ENCODE data around the gene SCN7A.
A peak's percentile ranks its signal among the peaks of the same experiment; 100 is the strongest.
"Not testable (repeated sequence)": the region's sequence is repeated elsewhere in the genome, so short reads cannot be mapped to it uniquely, and the experiment has no call there.

Gene SCN7A

DNA sequence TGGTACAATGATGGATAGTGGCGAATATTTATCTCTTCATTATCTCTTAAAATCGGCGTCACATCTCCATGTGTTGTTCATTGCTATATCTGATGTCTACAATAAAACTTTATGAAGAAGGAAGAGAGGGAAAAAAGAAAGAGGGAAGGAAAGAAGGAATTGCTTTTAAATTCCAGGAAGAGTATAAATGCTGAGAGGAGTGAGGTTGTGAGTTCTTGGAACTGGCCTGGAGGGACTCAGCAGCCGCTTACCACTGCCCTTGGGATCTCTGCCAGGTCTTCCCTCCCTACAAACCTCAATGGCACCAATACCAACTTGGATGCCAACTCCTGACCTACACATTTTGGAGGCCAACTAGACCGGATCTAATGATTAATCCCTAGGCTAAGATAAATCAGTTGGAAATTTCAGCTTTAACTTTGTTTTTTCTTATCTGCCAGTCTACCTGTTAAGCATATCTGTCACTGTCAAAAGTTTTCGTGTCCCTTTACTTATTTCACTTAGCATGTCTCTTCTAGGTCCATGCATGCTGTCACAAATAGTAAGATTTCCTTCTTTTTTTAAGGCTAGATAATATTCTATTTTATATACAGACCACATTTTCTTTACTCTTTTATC is 128.1 kb downstream of the SCN7A start:
- no peak for DNase-seq (ENCODE audit: low read depth)
- TF ChIP-seq, protein P1, sequence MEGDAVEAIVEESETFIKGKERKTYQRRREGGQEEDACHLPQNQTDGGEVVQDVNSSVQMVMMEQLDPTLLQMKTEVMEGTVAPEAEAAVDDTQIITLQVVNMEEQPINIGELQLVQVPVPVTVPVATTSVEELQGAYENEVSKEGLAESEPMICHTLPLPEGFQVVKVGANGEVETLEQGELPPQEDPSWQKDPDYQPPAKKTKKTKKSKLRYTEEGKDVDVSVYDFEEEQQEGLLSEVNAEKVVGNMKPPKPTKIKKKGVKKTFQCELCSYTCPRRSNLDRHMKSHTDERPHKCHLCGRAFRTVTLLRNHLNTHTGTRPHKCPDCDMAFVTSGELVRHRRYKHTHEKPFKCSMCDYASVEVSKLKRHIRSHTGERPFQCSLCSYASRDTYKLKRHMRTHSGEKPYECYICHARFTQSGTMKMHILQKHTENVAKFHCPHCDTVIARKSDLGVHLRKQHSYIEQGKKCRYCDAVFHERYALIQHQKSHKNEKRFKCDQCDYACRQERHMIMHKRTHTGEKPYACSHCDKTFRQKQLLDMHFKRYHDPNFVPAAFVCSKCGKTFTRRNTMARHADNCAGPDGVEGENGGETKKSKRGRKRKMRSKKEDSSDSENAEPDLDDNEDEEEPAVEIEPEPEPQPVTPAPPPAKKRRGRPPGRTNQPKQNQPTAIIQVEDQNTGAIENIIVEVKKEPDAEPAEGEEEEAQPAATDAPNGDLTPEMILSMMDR (conservative IDR thresholded peaks at IDR 0.05; ENCODE audit: low read depth, low read length) = no peak
- no peak overlapping the region for H3K4me3 ChIP-seq (ENCODE audit: low read depth, low read length)

DNA sequence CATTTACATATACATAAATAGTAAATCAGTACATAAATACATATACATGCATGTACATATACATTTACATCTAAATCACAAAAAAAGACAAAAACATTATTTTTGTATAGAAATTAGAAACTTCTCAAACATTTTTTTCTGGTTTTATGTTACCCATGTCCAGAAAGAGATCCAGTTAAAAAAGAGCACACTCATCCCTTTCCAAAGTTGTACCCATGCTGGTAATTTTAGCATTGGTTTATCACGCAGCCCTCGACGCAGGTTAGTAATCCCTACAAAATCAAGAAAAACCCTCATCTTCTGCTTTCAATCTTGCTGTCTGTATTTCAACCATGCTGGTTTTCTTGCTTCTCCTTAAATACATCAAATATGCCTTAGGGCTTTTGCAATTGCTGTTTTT is 128.8 kb downstream of the SCN7A start:
- no peak for DNase-seq (ENCODE audit: low read depth)
- H3K4me3 ChIP-seq (ENCODE audit: low read depth, low read length) = no peak overlapping the region
- TF ChIP-seq, protein P1 (conservative IDR thresholded peaks at IDR 0.05; ENCODE audit: low read depth, low read length) = no peak

DNA sequence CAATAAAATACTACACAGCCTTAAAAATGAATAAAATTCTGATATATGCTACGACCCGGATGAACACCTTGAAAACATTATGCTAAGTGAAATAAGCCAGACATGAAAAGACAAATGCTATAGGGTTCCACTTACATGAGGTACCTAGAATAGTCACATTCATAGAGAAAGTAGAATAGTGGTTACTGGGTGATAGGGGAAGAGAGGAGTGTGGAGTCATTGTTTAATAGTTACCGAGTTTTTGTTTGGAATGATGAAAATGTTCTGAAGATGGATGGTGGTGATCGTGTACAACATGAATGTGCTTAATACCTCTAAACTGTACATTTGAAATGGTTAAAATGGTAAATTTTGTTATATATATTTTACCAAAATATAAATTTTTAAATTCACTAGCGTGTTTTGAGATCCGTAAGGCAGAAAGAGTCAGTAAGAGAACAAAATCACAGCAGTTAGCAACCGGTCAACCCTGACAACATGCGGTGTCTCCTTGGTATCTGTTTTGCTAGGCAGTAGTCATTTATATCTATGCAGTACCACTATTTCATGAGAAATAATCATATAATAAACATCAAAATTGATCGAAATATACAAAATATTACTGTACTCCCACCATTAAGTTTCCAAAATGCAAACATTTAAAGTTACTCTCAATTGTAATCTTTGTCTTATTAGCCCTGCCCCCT is 129.4 kb downstream of the SCN7A start:
- no peak overlapping the region for H3K4me3 ChIP-seq (ENCODE audit: low read depth, low read length)
- TF ChIP-seq, protein P1 (conservative IDR thresholded peaks at IDR 0.05; ENCODE audit: low read depth, low read length) = no peak
- no peak for DNase-seq (ENCODE audit: low read depth)

DNA sequence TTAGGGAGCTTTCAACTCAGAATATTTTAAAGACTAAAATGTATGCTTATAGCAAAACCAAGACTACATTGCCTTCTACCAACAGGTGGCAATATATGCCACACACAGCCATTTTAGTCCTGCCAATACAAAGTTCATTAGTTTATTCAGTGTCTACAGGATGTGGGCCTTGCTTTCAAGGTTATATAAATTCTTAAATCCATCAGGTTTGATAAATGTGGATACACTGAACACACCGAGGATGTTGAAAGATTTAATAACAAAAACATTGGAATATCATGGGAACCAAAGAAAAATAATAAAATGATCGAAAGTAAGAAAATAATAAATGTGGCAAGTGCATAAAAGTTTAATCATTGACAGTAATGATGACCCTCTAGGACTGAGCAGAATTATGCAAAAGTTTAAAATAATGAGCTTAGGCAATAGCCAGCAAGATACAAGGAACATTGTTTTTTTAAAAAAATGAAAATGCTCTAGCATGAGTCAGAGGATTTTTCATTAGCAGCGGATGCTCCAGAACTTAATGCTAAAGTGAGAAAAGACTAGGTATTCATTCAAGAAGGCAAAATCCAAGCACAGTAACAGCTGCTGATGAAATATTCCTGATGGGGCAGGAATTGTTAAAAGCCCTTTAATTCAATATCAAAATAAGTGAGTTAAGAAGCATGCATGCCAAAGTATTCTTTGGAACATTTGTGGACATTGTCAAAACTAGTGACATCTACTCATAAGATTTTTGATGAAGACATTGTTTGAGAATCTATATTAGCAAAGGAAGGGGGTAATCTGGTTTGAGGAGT is 132.5 kb downstream of the SCN7A start:
- no peak overlapping the region for H3K4me3 ChIP-seq (ENCODE audit: low read depth, low read length)
- DNase-seq (ENCODE audit: low read depth) = peak; percentile 76
- TF ChIP-seq, protein P1 (conservative IDR thresholded peaks at IDR 0.05; ENCODE audit: low read depth, low read length) = peak; percentile 67

DNA sequence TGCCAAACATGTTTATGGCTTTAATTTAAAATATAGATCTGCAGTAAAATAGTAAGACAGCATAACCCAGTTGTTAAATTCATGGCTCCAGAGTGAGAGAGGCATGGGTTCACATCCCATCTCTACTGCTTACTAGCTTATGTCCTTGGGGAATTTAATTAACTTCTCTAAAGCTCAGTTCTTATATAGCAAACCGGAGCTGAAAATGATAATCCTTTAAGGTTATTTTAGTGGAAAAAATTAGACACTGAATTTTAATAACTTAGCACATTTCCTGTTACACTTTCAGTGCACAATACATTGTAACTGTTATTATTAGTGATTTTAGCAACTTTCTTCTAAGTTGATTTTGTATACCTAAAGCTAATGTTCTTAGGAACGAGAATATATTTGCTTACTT is 133.1 kb downstream of the SCN7A start:
- TF ChIP-seq, protein P1 (conservative IDR thresholded peaks at IDR 0.05; ENCODE audit: low read depth, low read length) = no peak
- DNase-seq (ENCODE audit: low read depth) = no peak
- H3K4me3 ChIP-seq (ENCODE audit: low read depth, low read length) = no peak overlapping the region

DNA sequence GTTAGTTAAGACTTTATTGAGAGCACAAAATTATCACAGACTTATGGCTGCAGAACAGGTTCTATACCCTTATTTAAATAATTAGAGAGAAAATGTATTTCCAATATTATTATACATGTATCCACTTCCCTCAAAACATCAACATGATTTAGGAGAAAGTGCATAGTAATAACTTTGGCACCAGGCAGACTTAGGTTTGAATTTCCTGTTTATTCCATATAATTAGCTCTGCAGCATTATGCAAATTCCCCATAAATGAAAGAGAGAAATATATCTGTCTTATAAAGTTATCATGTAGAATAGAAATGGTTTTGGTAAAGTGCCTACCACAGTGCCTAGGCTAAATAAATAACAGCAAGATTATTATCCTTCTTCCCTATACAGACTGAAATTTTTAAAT is 133.6 kb downstream of the SCN7A start:
- no peak for DNase-seq (ENCODE audit: low read depth)
- no peak overlapping the region for H3K4me3 ChIP-seq (ENCODE audit: low read depth, low read length)
- TF ChIP-seq, protein P1 (conservative IDR thresholded peaks at IDR 0.05; ENCODE audit: low read depth, low read length) = no peak

DNA sequence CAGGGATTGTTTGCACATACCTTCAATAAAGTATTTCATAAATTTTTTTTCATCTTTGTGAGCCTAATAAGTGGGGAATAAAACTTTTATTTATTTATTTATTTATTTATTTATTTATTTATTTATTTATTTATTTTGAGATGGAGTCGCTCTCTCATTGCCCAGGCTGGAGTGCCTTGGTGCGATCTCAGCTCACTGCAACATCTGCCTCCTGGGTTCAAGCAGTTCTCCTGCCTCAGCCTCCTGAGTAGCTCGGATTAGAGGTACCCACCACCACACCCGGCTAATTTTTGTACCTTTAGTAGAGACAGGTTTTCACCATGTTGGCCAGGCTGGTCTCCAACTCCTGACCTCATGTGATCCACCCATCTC is 136.1 kb downstream of the SCN7A start:
- not testable (repeated sequence) for H3K4me3 ChIP-seq (ENCODE audit: low read depth, low read length); DNase-seq (ENCODE audit: low read depth)

All from choroid plexus epithelial cell (primary cell).